ENCODE results near the gene DIAPH3. TPM values are rescaled to one million over a fixed set of nuclear protein-coding genes. Genes with fewer than 3 reads are reported as not detected.
"Not testable (repeated sequence)": the region's sequence is repeated elsewhere in the genome, so short reads cannot be mapped to it uniquely, and the experiment has no call there.

Gene DIAPH3
- total RNA-seq, 5 donors from 2014 or later (not counting 1 experiment from before 2014, with no cell fraction given): 0.14 to 0.45 (median 0.30) TPM

- no peak overlapping the region for H3K4me3 Mint-ChIP-seq
- Histone ChIP-seq H3K4me1 (ENCODE audit: control insufficient read depth in 1 of 2, extremely low read depth in 1 of 2, insufficient read depth in 2 of 2, low read length in 2 of 2) (no peaks in the 10 kb centered on the region), H3K36me3 (ENCODE audit: control insufficient read depth in 2 of 2, extremely low read depth in 1 of 2, insufficient read depth in 1 of 2, low read length in 1 of 2) (no peaks in the 10 kb centered on the region), H3K4me3 (ENCODE audit: control insufficient read depth in 1 of 2, extremely low read depth in 1 of 2, low read length in 1 of 2) (no peak overlapping the region), H3K27ac (ENCODE audit: low read length) (no peak overlapping the region), H3K9me3 (no peaks in the 10 kb centered on the region), H3K27me3 (replicated peaks in 1 of 2; ENCODE audit: control insufficient read depth in 2 of 2, extremely low read depth in 1 of 2, insufficient read depth in 2 of 2, low read length in 1 of 2) (no peaks in the 10 kb centered on the region)
- H3K36me3 Mint-ChIP-seq: no peaks in the 10 kb centered on the region
- no peaks in the 10 kb centered on the region for H3K4me1 Mint-ChIP-seq
- DNase-seq (no peak), ATAC-seq (replicated peaks in 1 of 4) (no peak)
- CTCF ChIA-PET: no interaction called here
- H3K9me3 Mint-ChIP-seq: no peaks in the 10 kb centered on the region
- POLR2A ChIA-PET: no interaction called here
- no peak overlapping the region for H3K27ac Mint-ChIP-seq
- WGBS (ENCODE audit: insufficient coverage): no CpG with 5 or more reads among the region's 2 CpGs
- H3K27me3 Mint-ChIP-seq: no peaks in the 10 kb centered on the region
Measured at GRCh38 chr13:60091573-60091972, 72.2 kb downstream of the DIAPH3 start.

- H3K4me3 ChIP-seq (ENCODE audit: control insufficient read depth in 1 of 2, extremely low read depth in 1 of 2, low read length in 1 of 2): no peak overlapping the region
- Mint-ChIP-seq H3K4me3 (no peak overlapping the region), H3K27me3 (no peaks in the 10 kb centered on the region), H3K27ac (no peak overlapping the region), H3K9me3 (no peaks in the 10 kb centered on the region), H3K36me3 (no peaks in the 10 kb centered on the region), H3K4me1 (no peaks in the 10 kb centered on the region)
- ChIA-PET CTCF (no interaction called here), POLR2A (no interaction called here)
- H3K36me3 ChIP-seq (ENCODE audit: control insufficient read depth in 2 of 2, extremely low read depth in 1 of 2, insufficient read depth in 1 of 2, low read length in 1 of 2): no peaks in the 10 kb centered on the region
- no peaks in the 10 kb centered on the region for H3K27me3 ChIP-seq (replicated peaks in 1 of 2; ENCODE audit: control insufficient read depth in 2 of 2, extremely low read depth in 1 of 2, insufficient read depth in 2 of 2, low read length in 1 of 2)
- no peak for ATAC-seq (replicated peaks in 1 of 4)
- no peaks in the 10 kb centered on the region for H3K4me1 ChIP-seq (ENCODE audit: control insufficient read depth in 1 of 2, extremely low read depth in 1 of 2, insufficient read depth in 2 of 2, low read length in 2 of 2)
- H3K27ac ChIP-seq (ENCODE audit: low read length): no peak overlapping the region
- DNase-seq: no peak
- H3K9me3 ChIP-seq: no peaks in the 10 kb centered on the region
Measured at GRCh38 chr13:60090574-60090973, 73.2 kb downstream of the DIAPH3 start.

DNA sequence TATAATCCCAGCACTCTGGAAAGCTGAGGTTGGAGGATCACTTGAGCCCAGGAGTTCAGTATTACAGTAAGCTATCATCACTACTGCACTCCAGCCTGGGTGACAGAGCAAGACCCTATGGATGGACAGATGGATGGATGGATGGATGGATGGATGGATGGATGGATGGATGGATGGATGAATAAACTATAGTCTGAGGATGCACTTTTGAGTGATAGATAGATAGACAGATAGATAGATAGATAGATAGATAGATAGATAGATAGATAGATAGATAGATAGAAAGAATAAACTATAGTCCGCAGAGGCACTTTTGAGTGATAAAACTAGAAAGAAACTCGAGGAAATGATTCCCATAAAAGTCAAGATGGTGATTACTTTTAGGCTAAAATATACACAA, 79.9 kb downstream of the DIAPH3 start:
- not testable (repeated sequence) for ATAC-seq (replicated peaks in 1 of 4); H3K4me3 Mint-ChIP-seq
- CTCF ChIA-PET: interaction anchor here in 1 of 2 donors (0.7 kb wide), 1 partner anchor 36 kb away, joined by 3 read pairs; no protein-coding TSS in a partner anchor

GRCh38 chr13:60080850-60081249, 82.9 kb downstream of the DIAPH3 start:
- no peaks in the 10 kb centered on the region for H3K9me3 ChIP-seq
- ChIA-PET CTCF (no interaction called here), POLR2A (interaction anchor here in 1 of 2 donors (0.6 kb wide), 1 partner anchor 25 kb away, joined by 4 read pairs; no protein-coding TSS in a partner anchor)
- Mint-ChIP-seq H3K27ac (no peak overlapping the region), H3K4me1 (no peaks in the 10 kb centered on the region), H3K27me3 (no peaks in the 10 kb centered on the region), H3K36me3 (no peaks in the 10 kb centered on the region), H3K9me3 (no peaks in the 10 kb centered on the region), H3K4me3 (no peak overlapping the region)
- H3K27ac ChIP-seq (ENCODE audit: low read length): no peak overlapping the region
- no peaks in the 10 kb centered on the region for H3K36me3 ChIP-seq (ENCODE audit: control insufficient read depth in 2 of 2, extremely low read depth in 1 of 2, insufficient read depth in 1 of 2, low read length in 1 of 2)
- H3K4me1 ChIP-seq (ENCODE audit: control insufficient read depth in 1 of 2, extremely low read depth in 1 of 2, insufficient read depth in 2 of 2, low read length in 2 of 2): no peaks in the 10 kb centered on the region
- no peaks in the 10 kb centered on the region for H3K27me3 ChIP-seq (replicated peaks in 1 of 2; ENCODE audit: control insufficient read depth in 2 of 2, extremely low read depth in 1 of 2, insufficient read depth in 2 of 2, low read length in 1 of 2)
- H3K4me3 ChIP-seq (ENCODE audit: control insufficient read depth in 1 of 2, extremely low read depth in 1 of 2, low read length in 1 of 2): no peak overlapping the region
- no peak for DNase-seq
- WGBS (ENCODE audit: insufficient coverage): no CpG with 5 or more reads among the region's 1 CpG
- ATAC-seq (replicated peaks in 1 of 4): no peak

More for the DNA sequence above, 79.9 kb downstream of the DIAPH3 start:
- H3K27ac ChIP-seq (ENCODE audit: low read length); H3K4me1 Mint-ChIP-seq; H3K36me3 ChIP-seq (ENCODE audit: control insufficient read depth in 2 of 2, extremely low read depth in 1 of 2, insufficient read depth in 1 of 2, low read length in 1 of 2); H3K27me3 Mint-ChIP-seq; H3K4me3 ChIP-seq (ENCODE audit: control insufficient read depth in 1 of 2, extremely low read depth in 1 of 2, low read length in 1 of 2); POLR2A ChIA-PET; H3K9me3 Mint-ChIP-seq; DNase-seq; H3K9me3 ChIP-seq; H3K36me3 Mint-ChIP-seq; H3K27ac Mint-ChIP-seq; H3K27me3 ChIP-seq (replicated peaks in 1 of 2; ENCODE audit: control insufficient read depth in 2 of 2, extremely low read depth in 1 of 2, insufficient read depth in 2 of 2, low read length in 1 of 2); H3K4me1 ChIP-seq (ENCODE audit: control insufficient read depth in 1 of 2, extremely low read depth in 1 of 2, insufficient read depth in 2 of 2, low read length in 2 of 2): not testable (repeated sequence)
- no CpG with 5 or more reads among the region's 2 CpGs for WGBS (ENCODE audit: insufficient coverage)

GRCh38 chr13:60078226-60078625, 85.5 kb downstream of the DIAPH3 start:
- Histone ChIP-seq H3K27me3 (replicated peaks in 1 of 2; ENCODE audit: control insufficient read depth in 2 of 2, extremely low read depth in 1 of 2, insufficient read depth in 2 of 2, low read length in 1 of 2) (no peaks in the 10 kb centered on the region), H3K36me3 (ENCODE audit: control insufficient read depth in 2 of 2, extremely low read depth in 1 of 2, insufficient read depth in 1 of 2, low read length in 1 of 2) (no peaks in the 10 kb centered on the region), H3K27ac (ENCODE audit: low read length) (no peak overlapping the region), H3K4me1 (ENCODE audit: control insufficient read depth in 1 of 2, extremely low read depth in 1 of 2, insufficient read depth in 2 of 2, low read length in 2 of 2) (no peaks in the 10 kb centered on the region), H3K4me3 (ENCODE audit: control insufficient read depth in 1 of 2, extremely low read depth in 1 of 2, low read length in 1 of 2) (no peak overlapping the region), H3K9me3 (no peaks in the 10 kb centered on the region)
- H3K4me3 Mint-ChIP-seq: no peak overlapping the region
- H3K9me3 Mint-ChIP-seq: no peaks in the 10 kb centered on the region
- ATAC-seq (replicated peaks in 1 of 4) (no peak), DNase-seq (no peak)
- ChIA-PET CTCF (no interaction called here), POLR2A (interaction anchor here in 1 of 2 donors (0.8 kb wide), 1 partner anchor 456 kb away, joined by 6 read pairs; no protein-coding TSS in a partner anchor)
- H3K36me3 Mint-ChIP-seq: no peaks in the 10 kb centered on the region
- no peak overlapping the region for H3K27ac Mint-ChIP-seq
- H3K27me3 Mint-ChIP-seq: no peaks in the 10 kb centered on the region
- 100% methylated on average over 1 of the region's 1 CpG for WGBS (ENCODE audit: insufficient coverage)
- no peaks in the 10 kb centered on the region for H3K4me1 Mint-ChIP-seq

DNA sequence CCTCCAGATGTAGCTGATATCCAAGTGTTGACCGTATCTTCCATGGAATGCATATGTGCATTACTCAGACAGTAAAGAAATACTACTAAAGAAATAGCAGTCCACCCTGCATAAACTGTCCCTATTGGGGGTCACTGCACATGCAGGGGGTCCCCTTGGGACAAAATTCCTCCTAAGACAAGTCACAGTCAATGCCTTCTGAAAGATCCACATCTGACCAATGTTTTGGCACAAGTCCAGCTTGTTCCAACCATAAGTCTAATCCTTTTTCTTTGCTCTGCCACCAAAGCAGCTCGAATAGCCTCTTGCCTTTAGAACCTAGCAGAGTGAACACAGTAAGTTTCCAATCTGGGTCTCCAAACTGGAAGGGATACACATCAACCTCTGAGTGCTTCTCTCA, 87.9 kb downstream of the DIAPH3 start:
- DNase-seq: no peak
- no peaks in the 10 kb centered on the region for H3K9me3 Mint-ChIP-seq
- ChIA-PET CTCF (no interaction called here), POLR2A (interaction anchor here (0.5 kb wide), 2 partner anchors 14 to 24 kb away, joined by 3 to 4 read pairs; no protein-coding TSS in a partner anchor)
- 100% methylated on average over 2 of the region's 2 CpGs for WGBS (ENCODE audit: insufficient coverage)
- H3K27ac Mint-ChIP-seq: no peak overlapping the region
- ATAC-seq (replicated peaks in 1 of 4): no peak
- no peaks in the 10 kb centered on the region for H3K27me3 ChIP-seq (replicated peaks in 1 of 2; ENCODE audit: control insufficient read depth in 2 of 2, extremely low read depth in 1 of 2, insufficient read depth in 2 of 2, low read length in 1 of 2)
- H3K4me3 ChIP-seq (ENCODE audit: control insufficient read depth in 1 of 2, extremely low read depth in 1 of 2, low read length in 1 of 2): no peak overlapping the region
- H3K36me3 Mint-ChIP-seq: no peaks in the 10 kb centered on the region
- H3K36me3 ChIP-seq (ENCODE audit: control insufficient read depth in 2 of 2, extremely low read depth in 1 of 2, insufficient read depth in 1 of 2, low read length in 1 of 2): no peaks in the 10 kb centered on the region
- no peaks in the 10 kb centered on the region for H3K4me1 Mint-ChIP-seq
- H3K27me3 Mint-ChIP-seq: no peaks in the 10 kb centered on the region
- H3K27ac ChIP-seq (ENCODE audit: low read length): no peak overlapping the region
- no peaks in the 10 kb centered on the region for H3K9me3 ChIP-seq
- no peaks in the 10 kb centered on the region for H3K4me1 ChIP-seq (ENCODE audit: control insufficient read depth in 1 of 2, extremely low read depth in 1 of 2, insufficient read depth in 2 of 2, low read length in 2 of 2)
- H3K4me3 Mint-ChIP-seq: no peak overlapping the region

DNA sequence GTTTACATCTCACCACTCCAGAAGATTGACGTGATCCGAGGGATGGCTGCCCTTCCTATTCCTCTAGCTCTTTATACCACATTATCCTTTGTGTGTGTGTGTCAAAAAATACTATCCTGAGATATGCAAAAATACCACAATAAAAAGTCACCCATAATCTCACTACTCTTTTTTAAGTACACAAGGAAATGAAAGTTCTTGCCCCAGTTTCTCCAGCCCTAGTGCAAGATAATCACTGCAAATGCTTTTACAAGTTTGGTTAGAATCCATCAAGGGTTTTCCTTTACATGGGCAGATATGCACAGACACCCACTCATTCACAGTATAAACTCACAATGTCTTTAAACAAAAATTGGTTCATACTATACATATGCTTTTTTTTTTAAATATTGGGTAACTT, 89.3 kb downstream of the DIAPH3 start:
- no peaks in the 10 kb centered on the region for H3K27me3 Mint-ChIP-seq
- no peak overlapping the region for H3K27ac Mint-ChIP-seq
- Histone ChIP-seq H3K9me3 (no peaks in the 10 kb centered on the region), H3K36me3 (ENCODE audit: control insufficient read depth in 2 of 2, extremely low read depth in 1 of 2, insufficient read depth in 1 of 2, low read length in 1 of 2) (no peaks in the 10 kb centered on the region), H3K4me3 (ENCODE audit: control insufficient read depth in 1 of 2, extremely low read depth in 1 of 2, low read length in 1 of 2) (no peak overlapping the region), H3K4me1 (ENCODE audit: control insufficient read depth in 1 of 2, extremely low read depth in 1 of 2, insufficient read depth in 2 of 2, low read length in 2 of 2) (no peaks in the 10 kb centered on the region), H3K27me3 (replicated peaks in 1 of 2; ENCODE audit: control insufficient read depth in 2 of 2, extremely low read depth in 1 of 2, insufficient read depth in 2 of 2, low read length in 1 of 2) (no peaks in the 10 kb centered on the region), H3K27ac (ENCODE audit: low read length) (no peak overlapping the region)
- no CpG with 5 or more reads among the region's 2 CpGs for WGBS (ENCODE audit: insufficient coverage)
- no peaks in the 10 kb centered on the region for H3K36me3 Mint-ChIP-seq
- no peak for ATAC-seq (replicated peaks in 1 of 4)
- H3K4me1 Mint-ChIP-seq: no peaks in the 10 kb centered on the region
- no peak for DNase-seq
- no peak overlapping the region for H3K4me3 Mint-ChIP-seq
- CTCF ChIA-PET: no interaction called here
- no peaks in the 10 kb centered on the region for H3K9me3 Mint-ChIP-seq
- POLR2A ChIA-PET: no interaction called here
